Measurements from ENCODE around the gene SERPINA4.

SERPINA4 gene

DNA sequence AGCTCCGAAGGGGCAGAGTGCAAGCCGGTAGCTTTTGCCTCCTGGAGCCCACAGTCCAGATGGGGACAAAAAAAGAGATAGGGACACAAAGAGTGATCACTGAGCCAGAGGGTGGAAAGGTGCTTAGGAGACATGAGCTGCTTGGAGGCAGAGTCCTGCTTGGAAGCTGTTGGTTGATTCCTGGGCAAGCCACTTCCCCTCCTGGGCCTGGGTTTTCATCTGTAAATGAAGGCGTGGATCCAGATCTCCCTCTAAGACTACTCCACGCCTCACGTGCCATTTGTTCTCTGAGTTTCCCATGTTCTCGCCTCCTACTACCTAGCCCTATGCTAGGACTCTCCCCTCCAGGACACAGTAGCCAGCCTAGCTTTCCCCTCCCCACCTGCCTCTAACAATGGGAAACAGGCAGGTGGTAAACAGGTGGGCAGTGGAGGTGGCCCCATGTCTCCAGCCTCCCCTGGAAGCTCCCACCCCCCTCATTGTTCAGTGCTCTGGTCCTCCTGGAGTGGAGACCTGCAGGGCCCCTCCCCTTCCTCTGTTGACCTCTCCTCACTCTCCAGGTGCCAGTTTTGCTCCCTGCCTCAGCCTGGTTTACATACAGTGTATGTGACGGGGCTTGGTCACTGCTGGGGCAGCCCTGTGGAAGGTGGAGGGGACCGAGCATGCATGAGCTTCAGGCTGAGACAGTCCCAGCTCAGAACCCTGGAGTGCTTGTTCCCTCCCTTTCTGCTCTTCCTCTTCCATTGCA, 54.8 kb downstream of the SERPINA4 start:
- Mint-ChIP-seq H3K36me3 (ENCODE audit: low read depth) (no peaks in the 10 kb centered on the region), H3K27ac (no peak overlapping the region), H3K4me1 (ENCODE audit: low read depth) (no peaks in the 10 kb centered on the region), H3K9me3 (peaks cover 24% of the 10 kb centered on the region), H3K4me3 (no peak overlapping the region), H3K27me3 (ENCODE audit: low read depth) (no peaks in the 10 kb centered on the region)
- DNase-seq (ENCODE audit: low spot score), result no peak

DNA sequence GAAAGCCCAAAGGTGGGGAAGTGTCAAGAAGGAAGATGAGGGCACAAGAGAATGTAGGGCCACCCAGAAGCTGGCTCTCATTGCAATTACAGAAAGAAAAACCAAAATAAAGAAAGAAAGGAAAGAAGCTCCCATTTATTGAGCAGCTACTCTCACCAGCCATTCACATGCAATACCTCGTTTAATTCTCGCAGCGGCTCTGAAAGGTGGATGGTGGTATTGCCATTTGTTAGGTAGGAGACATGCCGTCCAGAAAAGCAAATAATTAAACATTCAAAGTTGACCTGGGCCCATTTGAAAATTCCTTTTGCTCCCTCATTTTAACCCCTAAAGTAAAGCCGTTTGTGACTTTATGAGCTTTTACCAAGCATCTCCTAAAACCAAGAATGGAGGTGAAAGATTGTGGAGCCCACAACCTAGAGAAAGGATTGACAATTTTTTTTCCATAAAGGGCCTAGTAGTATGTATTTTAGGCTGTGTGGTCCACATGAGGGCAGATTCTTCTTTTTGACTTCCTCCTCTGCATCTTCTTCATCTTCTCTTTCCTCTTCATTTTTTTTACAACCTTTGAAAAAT, 56.2 kb downstream of the SERPINA4 start:
- no peak for DNase-seq (ENCODE audit: low spot score)
- Mint-ChIP-seq H3K27me3 (ENCODE audit: low read depth) (no peaks in the 10 kb centered on the region), H3K9me3 (peaks cover 24% of the 10 kb centered on the region), H3K4me1 (ENCODE audit: low read depth) (no peaks in the 10 kb centered on the region), H3K36me3 (ENCODE audit: low read depth) (no peaks in the 10 kb centered on the region), H3K4me3 (no peak overlapping the region), H3K27ac (no peak overlapping the region)

DNA sequence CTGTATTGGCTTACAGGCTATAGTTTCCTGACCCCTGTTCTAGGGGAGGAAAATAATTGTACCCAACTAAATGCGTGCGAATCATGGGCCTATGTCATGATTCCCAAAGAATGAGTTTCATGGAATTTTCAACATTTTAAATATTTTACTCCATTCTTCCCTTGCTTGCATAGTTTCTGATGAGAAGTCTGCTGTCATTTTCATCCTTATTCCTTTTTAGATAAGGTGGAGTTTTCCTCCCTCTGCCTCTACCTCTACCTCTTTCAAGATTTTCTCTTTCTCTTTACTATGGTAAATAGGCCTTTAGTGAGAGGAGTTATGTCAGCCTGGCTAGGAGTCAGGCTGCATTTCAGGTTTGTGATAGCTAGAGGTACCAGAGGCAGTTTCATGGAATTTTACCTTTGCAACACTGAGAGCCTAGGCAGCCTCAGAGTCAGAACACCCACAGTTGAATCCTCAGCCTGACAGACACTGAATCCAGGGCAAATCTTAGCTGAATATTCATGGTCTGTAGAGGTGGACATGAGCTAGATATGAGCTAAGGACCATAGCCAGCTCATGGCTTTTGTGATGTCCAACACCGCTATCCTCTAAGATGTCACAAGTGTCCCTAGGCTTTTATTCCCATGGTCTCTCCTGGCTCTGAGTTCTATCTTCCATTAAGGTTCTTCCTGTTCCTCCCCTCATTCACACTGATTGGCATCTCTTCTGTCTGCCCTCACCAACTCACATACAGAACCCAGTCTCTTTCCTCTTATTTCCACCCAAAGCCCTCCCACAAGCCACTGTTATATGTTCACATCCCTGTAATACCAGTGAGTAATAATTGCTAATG, 57.0 kb downstream of the SERPINA4 start:
- no peak for DNase-seq (ENCODE audit: low spot score)
- Mint-ChIP-seq H3K36me3 (ENCODE audit: low read depth) (no peaks in the 10 kb centered on the region), H3K27ac (no peak overlapping the region), H3K4me1 (ENCODE audit: low read depth) (no peaks in the 10 kb centered on the region), H3K9me3 (peaks cover 24% of the 10 kb centered on the region), H3K27me3 (ENCODE audit: low read depth) (no peaks in the 10 kb centered on the region), H3K4me3 (no peak overlapping the region)

DNA sequence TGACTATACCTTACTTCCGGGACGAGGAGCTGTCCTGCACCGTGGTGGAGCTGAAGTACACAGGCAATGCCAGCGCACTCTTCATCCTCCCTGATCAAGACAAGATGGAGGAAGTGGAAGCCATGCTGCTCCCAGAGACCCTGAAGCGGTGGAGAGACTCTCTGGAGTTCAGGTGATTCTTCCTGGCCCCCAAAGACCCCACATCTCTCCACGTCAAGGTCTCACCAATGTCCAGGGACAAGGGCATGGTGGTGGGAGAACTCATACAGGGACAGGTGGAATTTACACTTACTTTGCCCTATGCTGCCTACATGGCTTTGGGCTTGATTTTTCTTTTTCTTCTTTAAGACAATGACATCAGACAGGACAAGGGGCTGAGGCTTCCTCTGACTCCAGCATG, 58.1 kb downstream of the SERPINA4 start:
- Mint-ChIP-seq H3K36me3 (ENCODE audit: low read depth) (no peaks in the 10 kb centered on the region), H3K27me3 (ENCODE audit: low read depth) (no peaks in the 10 kb centered on the region), H3K4me1 (ENCODE audit: low read depth) (no peaks in the 10 kb centered on the region), H3K4me3 (no peak overlapping the region), H3K9me3 (peaks cover 24% of the 10 kb centered on the region), H3K27ac (no peak overlapping the region)
- DNase-seq (ENCODE audit: low spot score), result no peak

Data from T-helper 2 cell treated with Interferon-gamma antibody and Interleukin-4, amounts not matched to agents 5 μg/mL and 100 μg/mL, for 36 hours (primary cell).